ENCODE results near the gene SYT2. TPM values are rescaled to one million over a fixed set of nuclear protein-coding genes. Genes with fewer than 3 reads are reported as not detected.
A peak's percentile ranks its signal among the peaks of the same experiment; 100 is the strongest.

SYT2 gene
- total and polyA plus RNA-seq, 4 donors: 0.01 to 0.23 (median 0.03) TPM

GRCh38 chr1:202656057-202656456 is 54.2 kb downstream of the SYT2 start:
- Histone ChIP-seq H3K27me3 (ENCODE audit: control insufficient read depth in 3 of 3, insufficient read depth in 3 of 3, low read length in 2 of 3) (peaks cover 0 to 7% (median 0%) of the 10 kb centered on the region in 3 donors), H3K4me1 (ENCODE audit: control insufficient read depth in 5 of 5, insufficient read depth in 5 of 5, low read length in 5 of 5) (no peaks in the 10 kb centered on the region), H3K9ac (ENCODE audit: insufficient read depth in 1 of 2, low read length in 2 of 2) (no peak overlapping the region), H3K36me3 (ENCODE audit: control insufficient read depth in 4 of 4, insufficient read depth in 4 of 4, low read length in 4 of 4) (no peaks in the 10 kb centered on the region), H3K27ac (ENCODE audit: low read depth in 1 of 2, low read length in 1 of 2) (no peak overlapping the region), H3K9me3 (ENCODE audit: control insufficient read depth in 4 of 4, insufficient read depth in 3 of 4, low read length in 3 of 4) (peaks cover 0 to 8% (median 0%) of the 10 kb centered on the region in 4 donors), H3K4me3 (no peak overlapping the region)
- ATAC-seq (ENCODE audit: insufficient read depth, low FRiP score) (no peak), DNase-seq (peak in 1 of 3 donors; percentile 33)
- no peak for TF ChIP-seq CTCF (IDR thresholded peaks at IDR 0.05; ENCODE audit: control extremely low read depth, extremely low read depth)
- WGBS, 2 donors: 52 to 63% methylated on average over 10 of the region's 10 CpGs

DNA sequence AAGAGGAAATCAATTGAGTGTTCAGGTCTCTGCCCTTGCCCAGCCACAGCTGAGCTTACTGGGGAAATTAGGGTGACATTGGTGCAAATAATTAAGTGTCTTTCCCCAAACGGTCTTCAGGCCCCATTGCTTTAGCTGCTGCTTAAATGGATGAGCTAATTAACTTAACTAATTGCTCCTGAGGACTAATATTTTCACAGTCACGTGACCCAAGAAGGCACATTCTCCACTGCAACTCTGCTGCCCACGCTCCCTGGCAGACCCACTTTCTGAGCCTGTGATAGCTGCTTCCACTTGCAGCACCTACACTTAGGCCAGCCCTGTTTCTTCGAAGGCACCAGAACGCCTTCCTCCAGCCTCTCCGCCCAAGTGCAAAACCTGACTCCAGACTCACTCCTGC is 56.2 kb downstream of the SYT2 start:
- H3K4me1 ChIP-seq (ENCODE audit: control insufficient read depth in 5 of 5, insufficient read depth in 5 of 5, low read length in 5 of 5): no peaks in the 10 kb centered on the region
- H3K27me3 ChIP-seq (ENCODE audit: control insufficient read depth in 3 of 3, insufficient read depth in 3 of 3, low read length in 2 of 3): peaks cover 0 to 2% (median 0%) of the 10 kb centered on the region in 3 donors
- ATAC-seq (ENCODE audit: insufficient read depth, low FRiP score): no peak
- no peak overlapping the region for H3K4me3 ChIP-seq
- no peak for TF ChIP-seq CTCF (IDR thresholded peaks at IDR 0.05; ENCODE audit: control extremely low read depth, extremely low read depth)
- WGBS, 2 donors: 77% methylated on average over 6 of the region's 6 CpGs
- H3K9me3 ChIP-seq (ENCODE audit: control insufficient read depth in 4 of 4, insufficient read depth in 3 of 4, low read length in 3 of 4): peaks cover 0 to 9% (median 0%) of the 10 kb centered on the region in 4 donors
- no peak for DNase-seq
- H3K27ac ChIP-seq (ENCODE audit: low read depth in 1 of 2, low read length in 1 of 2): no peak overlapping the region
- no peaks in the 10 kb centered on the region for H3K36me3 ChIP-seq (ENCODE audit: control insufficient read depth in 4 of 4, insufficient read depth in 4 of 4, low read length in 4 of 4)
- H3K9ac ChIP-seq (ENCODE audit: insufficient read depth in 1 of 2, low read length in 2 of 2): no peak overlapping the region

GRCh38 chr1:202649553-202650392 is 60.5 kb downstream of the SYT2 start:
- no peak overlapping the region for H3K4me3 ChIP-seq
- H3K4me1 ChIP-seq (ENCODE audit: control insufficient read depth in 5 of 5, insufficient read depth in 5 of 5, low read length in 5 of 5): peaks cover 0 to 4% (median 0%) of the 10 kb centered on the region in 5 donors
- ATAC-seq (ENCODE audit: insufficient read depth, low FRiP score): no peak
- TF ChIP-seq CTCF (IDR thresholded peaks at IDR 0.05; ENCODE audit: control extremely low read depth, extremely low read depth): no peak
- H3K9ac ChIP-seq (ENCODE audit: insufficient read depth in 1 of 2, low read length in 2 of 2): no peak overlapping the region
- peaks cover 1 to 3% (median 2%) of the 10 kb centered on the region in 3 donors for H3K27me3 ChIP-seq (ENCODE audit: control insufficient read depth in 3 of 3, insufficient read depth in 3 of 3, low read length in 2 of 3)
- no peaks in the 10 kb centered on the region for H3K36me3 ChIP-seq (ENCODE audit: control insufficient read depth in 4 of 4, insufficient read depth in 4 of 4, low read length in 4 of 4)
- no peak overlapping the region for H3K27ac ChIP-seq (ENCODE audit: low read depth in 1 of 2, low read length in 1 of 2)
- peaks cover 0 to 2% (median 0%) of the 10 kb centered on the region in 4 donors for H3K9me3 ChIP-seq (ENCODE audit: control insufficient read depth in 4 of 4, insufficient read depth in 3 of 4, low read length in 3 of 4)
- DNase-seq: peak; percentile 50 to 72 (median 62)
- 70 to 71% methylated on average over 15 of the region's 15 CpGs for whole genome bisulfite sequencing, 2 donors

Data from lung (tissue), 12 donors.